HG03139 (cell line): ENCODE data around the gene STK32A.

Experiments
- ATAC-seq: cut with Tn5 transposase; IDR thresholded peaks from one replicate; pipeline ENCODE4 v1.9.1; 2021; ENCODE audit not compliant: unreplicated experiment

STK32A gene

GRCh38 chr5:147413266-147413665 lies 178.4 kb downstream of the STK32A start:
- ATAC-seq = no peak

- no peak for ATAC-seq
Observed at GRCh38 chr5:147415651-147416050, 180.8 kb downstream of the STK32A start.

GRCh38 chr5:147417135-147417813 lies 182.4 kb downstream of the STK32A start:
- no peak for ATAC-seq

- ATAC-seq = no peak
Observed at GRCh38 chr5:147418613-147419012, 183.8 kb downstream of the STK32A start.

GRCh38 chr5:147426640-147427327 lies 192.0 kb downstream of the STK32A start:
- no peak for ATAC-seq

GRCh38 chr5:147427521-147428401 lies 192.9 kb downstream of the STK32A start:
- no peak for ATAC-seq

GRCh38 chr5:147430628-147431027 lies 195.8 kb downstream of the STK32A start:
- ATAC-seq = no peak

- no peak for ATAC-seq
Observed at GRCh38 chr5:147431586-147431985, 196.8 kb downstream of the STK32A start.

- ATAC-seq = no peak
Observed at GRCh38 chr5:147432323-147432722, 197.5 kb downstream of the STK32A start.

GRCh38 chr5:147434049-147434448 lies 199.2 kb downstream of the STK32A start:
- ATAC-seq = no peak

- ATAC-seq = no peak
Observed at GRCh38 chr5:147436596-147436995, 201.8 kb downstream of the STK32A start.

GRCh38 chr5:147437161-147437596 lies 202.4 kb downstream of the STK32A start:
- no peak for ATAC-seq
